ENCODE results near the gene HYAL3.

GRCh38 chr3:50299638-50299928 is 378 bp upstream of the HYAL3 start:
- TF ChIP-seq, protein P1, sequence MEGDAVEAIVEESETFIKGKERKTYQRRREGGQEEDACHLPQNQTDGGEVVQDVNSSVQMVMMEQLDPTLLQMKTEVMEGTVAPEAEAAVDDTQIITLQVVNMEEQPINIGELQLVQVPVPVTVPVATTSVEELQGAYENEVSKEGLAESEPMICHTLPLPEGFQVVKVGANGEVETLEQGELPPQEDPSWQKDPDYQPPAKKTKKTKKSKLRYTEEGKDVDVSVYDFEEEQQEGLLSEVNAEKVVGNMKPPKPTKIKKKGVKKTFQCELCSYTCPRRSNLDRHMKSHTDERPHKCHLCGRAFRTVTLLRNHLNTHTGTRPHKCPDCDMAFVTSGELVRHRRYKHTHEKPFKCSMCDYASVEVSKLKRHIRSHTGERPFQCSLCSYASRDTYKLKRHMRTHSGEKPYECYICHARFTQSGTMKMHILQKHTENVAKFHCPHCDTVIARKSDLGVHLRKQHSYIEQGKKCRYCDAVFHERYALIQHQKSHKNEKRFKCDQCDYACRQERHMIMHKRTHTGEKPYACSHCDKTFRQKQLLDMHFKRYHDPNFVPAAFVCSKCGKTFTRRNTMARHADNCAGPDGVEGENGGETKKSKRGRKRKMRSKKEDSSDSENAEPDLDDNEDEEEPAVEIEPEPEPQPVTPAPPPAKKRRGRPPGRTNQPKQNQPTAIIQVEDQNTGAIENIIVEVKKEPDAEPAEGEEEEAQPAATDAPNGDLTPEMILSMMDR (IDR thresholded peaks at IDR 0.05) = no peak
- no peak for TF ChIP-seq ATF3 (CRISPR knock-in tag; conservative IDR thresholded peaks at IDR 0.05)
- TF ChIP-seq, protein P2, sequence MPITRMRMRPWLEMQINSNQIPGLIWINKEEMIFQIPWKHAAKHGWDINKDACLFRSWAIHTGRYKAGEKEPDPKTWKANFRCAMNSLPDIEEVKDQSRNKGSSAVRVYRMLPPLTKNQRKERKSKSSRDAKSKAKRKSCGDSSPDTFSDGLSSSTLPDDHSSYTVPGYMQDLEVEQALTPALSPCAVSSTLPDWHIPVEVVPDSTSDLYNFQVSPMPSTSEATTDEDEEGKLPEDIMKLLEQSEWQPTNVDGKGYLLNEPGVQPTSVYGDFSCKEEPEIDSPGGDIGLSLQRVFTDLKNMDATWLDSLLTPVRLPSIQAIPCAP (CRISPR knock-in tag; IDR thresholded peaks at IDR 0.05) = no peak
- no peak for TF ChIP-seq TEAD4 (CRISPR knock-in tag; IDR thresholded peaks at IDR 0.05)
- no peak for TF ChIP-seq JUN (CRISPR knock-in tag; IDR thresholded peaks at IDR 0.05)
- TF ChIP-seq ZBTB21 (CRISPR knock-in tag; IDR thresholded peaks at IDR 0.05; ENCODE audit: borderline replicate concordance) = no peak
- no peak for TF ChIP-seq NFYB (CRISPR knock-in tag; conservative IDR thresholded peaks at IDR 0.05; ENCODE audit: low read depth)
- no peak for TF ChIP-seq ZNF138 (CRISPR knock-in tag; conservative IDR thresholded peaks at IDR 0.05)
- TF ChIP-seq, protein P3, sequence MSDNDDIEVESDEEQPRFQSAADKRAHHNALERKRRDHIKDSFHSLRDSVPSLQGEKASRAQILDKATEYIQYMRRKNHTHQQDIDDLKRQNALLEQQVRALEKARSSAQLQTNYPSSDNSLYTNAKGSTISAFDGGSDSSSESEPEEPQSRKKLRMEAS (CRISPR knock-in tag; IDR thresholded peaks at IDR 0.05) = no peak
- TF ChIP-seq ESRRA (CRISPR knock-in tag; IDR thresholded peaks at IDR 0.05; ENCODE audit: borderline replicate concordance) = no peak
- no peak for TF ChIP-seq FOXP1 (CRISPR knock-in tag; IDR thresholded peaks at IDR 0.05; ENCODE audit: borderline replicate concordance)
- TF ChIP-seq SP1 (CRISPR knock-in tag; conservative IDR thresholded peaks at IDR 0.05) = no peak
